ENCODE results near the gene KCNQ2.

Gene KCNQ2

DNA sequence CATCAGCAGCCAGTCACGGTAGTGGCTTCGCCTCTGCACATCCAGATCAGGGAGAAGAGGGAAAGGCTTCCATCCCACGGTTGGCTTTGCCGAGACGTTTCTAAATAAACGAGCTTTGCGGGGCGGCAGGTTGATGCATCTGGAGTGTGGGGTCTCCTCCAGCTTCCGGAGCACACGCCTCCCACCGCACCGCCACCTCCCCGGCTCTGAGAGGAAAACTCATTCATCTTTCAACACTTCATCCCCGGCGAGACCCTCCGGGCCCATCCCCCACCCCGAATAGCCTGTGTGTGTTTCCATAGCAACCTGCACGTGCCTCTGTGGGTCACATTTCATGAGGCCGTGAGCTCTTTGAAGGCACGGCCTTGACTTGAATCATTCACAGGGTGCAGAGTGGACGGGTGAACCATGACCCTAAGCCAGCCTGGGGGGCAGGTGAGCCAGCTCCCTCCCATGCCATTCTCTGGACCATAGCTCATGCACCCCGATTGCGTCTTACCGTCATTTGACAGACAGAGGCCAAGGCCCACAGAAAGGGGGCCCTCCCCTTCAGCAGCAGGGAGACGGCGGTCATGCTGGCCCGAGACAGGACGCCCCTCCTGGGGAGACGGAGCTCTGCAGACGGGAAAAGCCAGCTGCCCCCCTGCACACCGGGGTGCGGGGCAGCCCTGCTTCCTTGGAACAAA is 95.1 kb downstream of the KCNQ2 start:
- H3K9me3 Mint-ChIP-seq, result no peaks in the 10 kb centered on the region
- peaks cover 13% of the 10 kb centered on the region for H3K27me3 Mint-ChIP-seq
- no peak overlapping the region for H3K27ac Mint-ChIP-seq
- H3K4me1 Mint-ChIP-seq (ENCODE audit: low read depth), result no peaks in the 10 kb centered on the region
- H3K36me3 Mint-ChIP-seq (ENCODE audit: low read depth), result no peaks in the 10 kb centered on the region
- no peak overlapping the region for H3K4me3 Mint-ChIP-seq

DNA sequence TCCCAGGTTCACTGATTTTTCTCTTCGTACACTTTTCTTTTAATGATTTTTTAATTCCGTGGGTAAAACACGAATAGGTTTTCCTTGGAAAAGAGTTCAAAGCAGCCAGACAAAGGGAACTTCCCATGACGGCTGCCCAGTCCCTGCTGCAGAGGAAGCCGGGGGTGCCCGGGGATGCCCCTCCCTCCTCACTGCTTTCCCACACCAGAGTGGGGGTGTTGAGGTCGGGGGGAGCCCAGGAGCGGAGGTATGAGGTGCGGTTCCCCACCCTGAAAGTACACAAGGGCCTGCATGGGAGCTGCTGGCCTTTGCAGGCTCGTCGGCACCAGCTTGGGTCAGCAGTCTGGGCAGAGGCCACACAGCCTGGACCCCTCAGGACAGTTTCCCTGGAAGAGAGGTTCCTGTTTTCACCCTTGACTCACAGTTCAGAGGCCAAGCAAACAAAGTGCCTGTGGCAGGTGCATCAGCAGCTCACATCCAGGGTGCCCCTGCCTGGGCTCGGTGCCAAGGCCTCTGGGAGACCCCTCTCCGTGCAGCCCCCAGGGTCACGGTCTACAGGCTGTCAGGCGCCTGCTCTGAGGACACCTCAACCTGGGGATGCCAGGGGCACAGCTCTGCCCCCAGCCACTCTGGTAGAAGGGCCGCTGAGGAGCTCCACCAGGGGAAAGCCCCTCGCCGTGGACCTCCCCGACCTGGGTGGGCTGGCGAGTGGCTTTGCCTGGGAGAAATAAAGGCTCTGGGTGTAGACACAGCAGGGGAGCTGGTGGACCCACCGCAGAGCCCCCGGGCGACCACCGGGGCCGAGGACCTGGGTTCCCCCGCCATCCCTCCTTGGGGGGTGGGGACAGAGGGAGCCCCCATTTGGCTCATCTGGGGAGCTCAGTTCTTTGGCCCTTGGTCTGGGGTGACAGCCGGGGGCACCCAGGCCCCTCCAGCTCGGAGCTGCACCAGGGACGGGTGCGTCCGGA is 95.9 kb downstream of the KCNQ2 start:
- H3K36me3 Mint-ChIP-seq (ENCODE audit: low read depth), result no peaks in the 10 kb centered on the region
- no peak overlapping the region for H3K4me3 Mint-ChIP-seq
- H3K27me3 Mint-ChIP-seq, result peaks cover 13% of the 10 kb centered on the region
- H3K27ac Mint-ChIP-seq, result no peak overlapping the region
- H3K4me1 Mint-ChIP-seq (ENCODE audit: low read depth), result no peaks in the 10 kb centered on the region
- no peaks in the 10 kb centered on the region for H3K9me3 Mint-ChIP-seq

- no peak overlapping the region for H3K4me3 Mint-ChIP-seq
- no peaks in the 10 kb centered on the region for H3K36me3 Mint-ChIP-seq (ENCODE audit: low read depth)
- H3K27ac Mint-ChIP-seq, result no peak overlapping the region
- no peaks in the 10 kb centered on the region for H3K4me1 Mint-ChIP-seq (ENCODE audit: low read depth)
- no peaks in the 10 kb centered on the region for H3K9me3 Mint-ChIP-seq
- H3K27me3 Mint-ChIP-seq, result peaks cover 13% of the 10 kb centered on the region
Measured at GRCh38 chr20:63375438-63375837, 97.0 kb downstream of the KCNQ2 start.

DNA sequence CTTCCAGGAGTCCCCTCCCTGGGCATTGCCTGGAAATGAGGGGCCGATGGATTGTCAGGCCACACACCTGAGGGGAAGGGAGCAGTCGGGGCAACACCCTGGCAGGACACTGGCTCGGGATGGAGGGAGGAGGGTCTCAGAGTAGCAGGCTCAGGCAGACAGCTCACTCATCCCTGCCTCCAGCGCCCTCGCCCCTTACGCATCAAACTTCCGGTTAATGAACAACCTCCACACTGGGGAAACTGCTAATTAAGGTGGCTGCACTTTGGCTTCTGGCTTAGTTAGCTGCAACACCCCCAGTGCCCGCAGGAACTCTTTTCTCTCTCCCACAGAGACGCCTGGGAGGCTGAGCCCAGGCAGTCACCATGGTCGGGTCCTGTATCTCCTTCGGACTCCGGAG is 98.0 kb downstream of the KCNQ2 start:
- Mint-ChIP-seq H3K4me1 (ENCODE audit: low read depth) (no peaks in the 10 kb centered on the region), H3K9me3 (no peaks in the 10 kb centered on the region), H3K27me3 (peaks cover 13% of the 10 kb centered on the region), H3K27ac (no peak overlapping the region), H3K4me3 (no peak overlapping the region), H3K36me3 (ENCODE audit: low read depth) (no peaks in the 10 kb centered on the region)

DNA sequence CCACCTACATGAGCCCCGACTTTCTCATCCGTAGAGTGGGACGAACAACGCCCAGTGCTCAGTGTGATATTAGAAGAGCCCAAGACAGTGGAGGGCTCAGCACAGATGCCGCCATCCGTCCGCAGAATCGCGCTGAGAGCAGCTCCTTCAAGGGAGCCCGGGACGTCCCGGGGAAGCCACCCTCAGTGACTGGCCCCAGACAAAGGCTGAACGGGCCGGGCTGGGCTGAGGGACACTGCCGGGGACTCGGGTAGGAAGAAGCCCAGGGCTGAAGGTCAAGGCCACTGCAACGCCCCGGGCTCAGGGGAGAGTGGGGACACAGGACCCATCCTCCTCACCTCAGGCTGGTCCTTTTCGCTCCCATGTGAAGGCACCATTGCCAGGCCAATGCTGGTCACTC is 98.5 kb downstream of the KCNQ2 start:
- no peaks in the 10 kb centered on the region for H3K4me1 Mint-ChIP-seq (ENCODE audit: low read depth)
- peaks cover 13% of the 10 kb centered on the region for H3K27me3 Mint-ChIP-seq
- H3K4me3 Mint-ChIP-seq, result no peak overlapping the region
- H3K36me3 Mint-ChIP-seq (ENCODE audit: low read depth), result no peaks in the 10 kb centered on the region
- H3K27ac Mint-ChIP-seq, result no peak overlapping the region
- H3K9me3 Mint-ChIP-seq, result no peaks in the 10 kb centered on the region

GRCh38 chr20:63372971-63373885 is 99.2 kb downstream of the KCNQ2 start:
- H3K27me3 Mint-ChIP-seq, result peaks cover 11% of the 10 kb centered on the region
- H3K4me3 Mint-ChIP-seq, result no peak overlapping the region
- no peak overlapping the region for H3K27ac Mint-ChIP-seq
- no peaks in the 10 kb centered on the region for H3K4me1 Mint-ChIP-seq (ENCODE audit: low read depth)
- no peaks in the 10 kb centered on the region for H3K36me3 Mint-ChIP-seq (ENCODE audit: low read depth)
- H3K9me3 Mint-ChIP-seq, result no peaks in the 10 kb centered on the region

DNA sequence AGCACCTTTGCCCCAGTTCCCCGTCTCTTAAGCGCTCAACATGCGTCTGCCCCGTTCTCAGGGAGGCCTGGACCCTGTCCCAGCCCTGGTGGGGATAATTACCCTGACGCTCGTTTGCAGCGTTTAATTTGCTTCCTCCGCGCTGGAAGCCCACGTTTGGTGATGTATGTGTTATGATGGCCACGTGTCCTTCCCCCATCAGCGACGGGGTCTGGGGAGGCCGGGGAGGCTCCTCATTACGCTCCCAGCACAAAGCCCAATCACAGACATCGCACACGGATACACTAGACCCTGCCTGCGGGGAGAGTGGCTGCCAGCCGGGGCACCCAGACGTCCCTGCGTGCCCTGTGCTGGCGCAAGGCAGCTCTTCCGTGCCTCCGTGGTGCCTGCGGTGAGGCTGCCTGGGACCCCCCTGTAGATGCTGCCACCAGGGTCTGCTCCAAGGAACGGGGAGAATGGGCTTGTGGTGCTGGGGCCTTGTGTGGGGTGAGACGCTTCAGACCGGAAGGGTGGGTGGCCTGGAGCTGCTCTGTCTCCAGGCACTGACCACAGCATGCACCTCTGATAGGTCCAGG is 101.1 kb downstream of the KCNQ2 start:
- H3K27me3 Mint-ChIP-seq, result peaks cover 4% of the 10 kb centered on the region
- H3K4me3 Mint-ChIP-seq, result no peak overlapping the region
- no peak overlapping the region for H3K27ac Mint-ChIP-seq
- H3K4me1 Mint-ChIP-seq (ENCODE audit: low read depth), result no peaks in the 10 kb centered on the region
- H3K36me3 Mint-ChIP-seq (ENCODE audit: low read depth), result no peaks in the 10 kb centered on the region
- H3K9me3 Mint-ChIP-seq, result no peaks in the 10 kb centered on the region

DNA sequence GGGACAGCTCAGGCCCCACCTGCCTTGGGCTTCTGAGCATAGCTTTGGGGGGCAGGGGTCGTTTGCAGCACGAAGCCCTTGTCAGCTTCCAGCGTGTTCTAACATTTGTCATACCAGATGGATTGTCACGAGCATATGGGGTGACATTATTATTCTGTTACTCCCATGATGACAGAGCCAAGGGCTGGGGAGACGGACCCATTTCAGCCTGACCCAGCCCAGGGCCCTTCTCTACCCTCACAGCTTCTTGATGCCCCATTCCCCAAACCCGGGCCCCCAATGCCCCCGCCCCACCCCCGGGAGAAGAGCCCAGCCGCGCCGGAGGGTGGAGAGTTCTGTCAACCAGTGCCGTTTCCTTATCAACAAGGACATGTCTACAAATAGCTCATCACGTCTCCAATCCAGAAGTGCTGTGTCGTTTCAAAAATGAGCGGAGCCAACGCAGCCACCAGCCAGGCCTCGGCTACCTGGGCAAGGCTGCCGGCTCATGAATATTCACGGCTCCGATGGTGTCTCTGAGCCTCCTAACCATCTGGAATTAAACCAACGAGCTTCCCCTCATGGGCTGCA is 101.8 kb downstream of the KCNQ2 start:
- Mint-ChIP-seq H3K36me3 (ENCODE audit: low read depth) (no peaks in the 10 kb centered on the region), H3K27me3 (no peaks in the 10 kb centered on the region), H3K9me3 (no peaks in the 10 kb centered on the region), H3K27ac (no peak overlapping the region), H3K4me1 (ENCODE audit: low read depth) (no peaks in the 10 kb centered on the region), H3K4me3 (no peak overlapping the region)

DNA sequence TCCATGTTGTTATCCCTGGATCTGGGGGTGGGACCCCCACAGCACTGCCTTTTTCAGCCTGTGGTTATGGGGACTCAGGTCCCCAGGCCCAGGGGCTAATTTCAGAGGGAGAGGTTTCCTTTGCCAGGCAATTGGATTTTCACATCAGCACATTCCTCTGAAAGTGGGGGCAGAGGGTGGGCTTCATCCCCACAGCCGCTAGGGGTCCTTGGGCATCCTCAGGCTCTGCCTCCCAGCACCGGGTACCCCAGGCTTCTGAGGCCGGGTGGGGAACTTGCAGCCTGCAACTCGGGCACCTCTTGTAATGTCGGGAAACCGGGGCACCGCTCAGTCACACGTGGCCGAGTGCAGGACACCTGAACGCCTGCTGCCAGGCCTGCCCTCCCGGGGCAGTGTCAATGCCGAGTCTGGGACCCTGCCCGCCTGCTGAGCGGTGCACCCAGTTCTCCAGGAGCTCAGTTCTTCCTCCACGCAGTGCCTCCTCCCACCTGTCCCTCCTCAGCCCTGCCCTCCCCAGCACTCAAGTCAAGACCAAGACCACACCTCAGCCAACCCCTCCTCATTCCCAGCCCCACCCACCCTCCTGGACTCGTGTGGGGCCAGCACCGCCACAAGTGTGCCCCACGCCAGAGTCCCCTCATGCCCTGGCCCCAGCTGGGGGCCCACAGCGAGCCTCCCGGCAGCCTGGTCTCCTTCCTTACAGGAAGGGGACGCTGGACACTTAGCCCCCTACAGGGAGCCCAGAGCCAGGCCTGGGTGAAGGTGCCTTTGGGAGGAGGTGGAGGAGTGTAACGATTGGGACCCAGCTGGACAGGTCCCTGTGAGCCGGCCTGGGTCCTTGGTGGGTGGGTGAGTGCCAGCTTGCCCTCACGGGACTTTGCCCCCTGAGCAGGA is 102.5 kb downstream of the KCNQ2 start:
- Mint-ChIP-seq H3K4me1 (ENCODE audit: low read depth) (no peaks in the 10 kb centered on the region), H3K27ac (no peak overlapping the region), H3K4me3 (no peak overlapping the region), H3K27me3 (no peaks in the 10 kb centered on the region), H3K9me3 (no peaks in the 10 kb centered on the region), H3K36me3 (ENCODE audit: low read depth) (no peaks in the 10 kb centered on the region)

- Mint-ChIP-seq H3K4me1 (ENCODE audit: low read depth) (no peaks in the 10 kb centered on the region), H3K4me3 (no peak overlapping the region), H3K27ac (no peak overlapping the region), H3K9me3 (no peaks in the 10 kb centered on the region), H3K27me3 (no peaks in the 10 kb centered on the region), H3K36me3 (ENCODE audit: low read depth) (no peaks in the 10 kb centered on the region)
Measured at GRCh38 chr20:63369024-63369530, 103.4 kb downstream of the KCNQ2 start.

- H3K27ac Mint-ChIP-seq, result no peak overlapping the region
Measured at GRCh38 chr20:63368151-63368550, 104.3 kb downstream of the KCNQ2 start.

DNA sequence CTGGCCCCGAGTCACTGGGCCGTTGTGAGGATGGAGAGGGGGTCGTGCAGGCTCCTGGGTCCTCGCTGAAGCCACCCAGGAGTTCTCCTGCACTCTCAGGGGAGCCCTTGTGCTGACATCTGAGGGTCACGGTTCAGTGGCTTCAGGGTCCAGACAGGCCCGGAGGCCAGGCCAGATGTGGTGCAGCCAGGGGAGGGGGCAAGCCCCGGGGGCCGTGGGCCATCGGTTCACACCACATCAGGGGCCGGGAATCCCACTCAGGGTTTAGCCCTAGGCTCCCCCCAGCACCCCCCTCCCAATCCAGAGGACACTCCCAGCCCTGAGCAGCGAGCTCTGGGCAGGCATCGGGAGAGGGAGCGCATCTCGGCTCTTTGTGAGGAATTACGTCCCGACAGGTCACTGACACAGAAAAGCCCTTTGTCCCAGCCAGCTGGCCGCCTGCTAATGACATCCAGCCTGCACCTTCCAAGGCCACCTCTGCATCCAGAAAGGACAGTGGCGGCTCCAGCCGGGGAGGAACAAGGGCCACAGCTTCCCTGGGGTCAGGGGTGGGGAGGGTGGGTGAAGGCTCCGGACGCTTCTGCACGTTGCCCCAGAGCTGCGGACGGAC is 104.9 kb downstream of the KCNQ2 start:
- Mint-ChIP-seq H3K27me3 (peaks cover 5% of the 10 kb centered on the region), H3K27ac (no peak overlapping the region), H3K9me3 (no peaks in the 10 kb centered on the region), H3K4me1 (ENCODE audit: low read depth) (no peaks in the 10 kb centered on the region), H3K4me3 (no peak overlapping the region), H3K36me3 (ENCODE audit: low read depth) (no peaks in the 10 kb centered on the region)

More at GRCh38 chr20:63368151-63368550, 104.3 kb downstream of the KCNQ2 start:
- Mint-ChIP-seq H3K36me3 (ENCODE audit: low read depth) (no peaks in the 10 kb centered on the region), H3K4me1 (ENCODE audit: low read depth) (no peaks in the 10 kb centered on the region), H3K27me3 (no peaks in the 10 kb centered on the region), H3K4me3 (no peak overlapping the region), H3K9me3 (no peaks in the 10 kb centered on the region)
